Upper lobe of right lung (tissue), 1 donor: Measurements from ENCODE around the gene TAF9B. TPM values are rescaled to one million over a fixed set of nuclear protein-coding genes. Genes with fewer than 3 reads are reported as not detected.

Experiments used
- ATAC-seq: fragments of 200-7000 bp; cut with Tn5 transposase; one replicate; pipeline ENCODE4 v1.9.1; 2020; ENCODE audit warnings: mild to moderate bottlenecking, moderate library complexity
- DNase-seq: peaks from one replicate; pipeline ENCODE4 v3.0.0-alpha.2; 2020
- H3K27ac ChIP-seq: fragments of 200-600 bp; one replicate; pipeline ENCODE4 v1.8.0; 2022
- H3K27me3 ChIP-seq: fragments of 200-600 bp; one replicate; pipeline ENCODE4 v1.8.0; 2022; ENCODE audit warnings: mild to moderate bottlenecking
- H3K36me3 ChIP-seq: fragments of 200-600 bp; one replicate; pipeline ENCODE4 v1.8.0; 2022
- H3K4me1 ChIP-seq: fragments of 200-600 bp; one replicate; pipeline ENCODE4 v1.8.0; 2022
- H3K4me3 ChIP-seq: fragments of 200-600 bp; one replicate; pipeline ENCODE4 v1.8.0; 2022; ENCODE audit warnings: mild to moderate bottlenecking
- H3K9me3 ChIP-seq: fragments of 200-600 bp; one replicate; pipeline ENCODE4 v1.8.0; 2022
- intact Hi-C: fragments of 100-400 bp; cut with DNase I; formaldehyde crosslinking; loops from one replicate; pipeline ENCODE4 v1.11.0; 2022
- total RNA-seq: library from RNA; stranded (reverse); fragmentation: NEBNext Ultra II Directional; extraction: Animal tissue kit (Norgen Biotek cat#: 25700); gene quantifications from one replicate; pipeline ENCODE4 v1.2.1, GENCODE V29; 2021
- TF ChIP-seq, protein P1 (sequence below): fragments of 200-600 bp; IDR thresholded peaks from one replicate; pipeline ENCODE4 v1.8.0; 2022; ENCODE audit warnings: antibody characterized with exemption
- donor health status: DM: no; HTN: yes; CAD: no; lungs with severe emphysema.

The TAF9B gene
- total RNA-seq, 1 donor from 2014 or later = 12.9 TPM

DNA sequence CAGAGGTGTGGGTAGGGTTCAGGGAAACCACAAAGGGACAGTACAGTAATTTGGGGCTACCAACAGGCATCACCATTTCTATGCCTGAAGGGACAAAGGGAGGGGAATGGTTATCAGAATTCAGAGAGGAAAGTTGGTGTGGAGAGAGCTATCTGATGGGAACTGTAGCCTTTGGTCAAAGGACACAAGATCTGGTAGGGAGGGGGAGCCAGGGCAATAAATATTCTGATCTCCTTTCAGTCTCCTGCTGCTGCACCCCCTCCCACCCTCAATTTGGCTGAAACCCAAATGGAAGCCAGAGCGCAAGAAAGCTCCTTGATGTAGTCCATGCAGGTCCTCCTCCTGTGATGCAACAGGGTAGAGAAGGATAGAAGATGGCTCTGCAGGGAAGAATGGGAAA lies 20.8 kb downstream of the TAF9B start:
- DNase-seq (no peak), ATAC-seq (no peak)
- no peaks in the 10 kb centered on the region for H3K27me3 ChIP-seq
- no peaks in the 10 kb centered on the region for H3K4me1 ChIP-seq
- TF ChIP-seq, protein P1, sequence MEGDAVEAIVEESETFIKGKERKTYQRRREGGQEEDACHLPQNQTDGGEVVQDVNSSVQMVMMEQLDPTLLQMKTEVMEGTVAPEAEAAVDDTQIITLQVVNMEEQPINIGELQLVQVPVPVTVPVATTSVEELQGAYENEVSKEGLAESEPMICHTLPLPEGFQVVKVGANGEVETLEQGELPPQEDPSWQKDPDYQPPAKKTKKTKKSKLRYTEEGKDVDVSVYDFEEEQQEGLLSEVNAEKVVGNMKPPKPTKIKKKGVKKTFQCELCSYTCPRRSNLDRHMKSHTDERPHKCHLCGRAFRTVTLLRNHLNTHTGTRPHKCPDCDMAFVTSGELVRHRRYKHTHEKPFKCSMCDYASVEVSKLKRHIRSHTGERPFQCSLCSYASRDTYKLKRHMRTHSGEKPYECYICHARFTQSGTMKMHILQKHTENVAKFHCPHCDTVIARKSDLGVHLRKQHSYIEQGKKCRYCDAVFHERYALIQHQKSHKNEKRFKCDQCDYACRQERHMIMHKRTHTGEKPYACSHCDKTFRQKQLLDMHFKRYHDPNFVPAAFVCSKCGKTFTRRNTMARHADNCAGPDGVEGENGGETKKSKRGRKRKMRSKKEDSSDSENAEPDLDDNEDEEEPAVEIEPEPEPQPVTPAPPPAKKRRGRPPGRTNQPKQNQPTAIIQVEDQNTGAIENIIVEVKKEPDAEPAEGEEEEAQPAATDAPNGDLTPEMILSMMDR = no peak
- H3K36me3 ChIP-seq = peaks cover 78% of the 10 kb centered on the region
- no peak overlapping the region for H3K27ac ChIP-seq
- no peak overlapping the region for H3K4me3 ChIP-seq
- intact Hi-C loops = no loop called here
- no peaks in the 10 kb centered on the region for H3K9me3 ChIP-seq

DNA sequence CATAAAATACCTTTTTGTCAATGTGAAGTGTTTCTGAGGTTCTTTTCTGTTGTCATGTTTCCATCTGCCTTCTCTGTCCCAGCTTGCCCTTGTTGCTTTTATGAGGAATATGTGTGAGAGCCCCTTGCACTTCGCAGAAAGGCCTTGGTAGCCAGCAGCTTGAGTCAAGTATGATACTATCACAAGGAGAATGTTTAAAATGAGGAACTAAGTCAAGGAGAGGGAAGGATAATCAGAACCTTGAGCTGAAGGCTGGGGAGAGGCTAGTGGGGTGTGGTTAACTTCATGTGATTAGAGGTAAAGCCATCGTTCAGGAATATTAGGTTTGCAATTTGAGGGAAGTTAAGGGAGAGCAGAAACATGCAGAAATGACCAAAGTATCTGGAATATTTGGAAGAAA lies 22.7 kb downstream of the TAF9B start:
- peaks cover 74% of the 10 kb centered on the region for H3K36me3 ChIP-seq
- DNase-seq (no peak), ATAC-seq (no peak)

DNA sequence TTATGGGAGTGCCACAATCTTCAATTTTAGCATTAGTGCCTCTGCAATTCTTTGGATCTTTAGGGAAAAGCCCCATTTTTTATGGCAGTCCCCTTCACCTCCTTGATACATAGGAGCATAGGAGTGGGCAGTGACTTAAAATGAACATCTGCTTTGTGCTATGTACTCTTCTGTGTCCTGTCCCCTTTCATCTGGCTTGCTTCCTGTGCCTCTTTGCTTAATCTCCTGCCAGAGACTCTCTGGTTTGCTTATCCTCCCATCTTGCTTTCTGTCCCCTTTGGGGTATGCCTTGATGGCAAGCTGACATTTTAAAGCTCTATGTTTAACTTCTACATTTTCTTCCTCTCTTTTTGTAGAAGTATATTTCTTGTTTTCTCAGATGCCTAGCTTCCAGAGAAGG lies 23.1 kb downstream of the TAF9B start:
- no peak for DNase-seq
- Histone ChIP-seq H3K27ac (no peak overlapping the region), H3K36me3 (peaks cover 78% of the 10 kb centered on the region), H3K27me3 (no peaks in the 10 kb centered on the region), H3K4me3 (no peak overlapping the region), H3K9me3 (no peaks in the 10 kb centered on the region), H3K4me1 (no peaks in the 10 kb centered on the region)
- TF ChIP-seq, protein P1 = no peak
- ATAC-seq = no peak
- intact Hi-C loops = no loop called here

More for the DNA sequence above, 22.7 kb downstream of the TAF9B start:
- H3K4me1 ChIP-seq = no peaks in the 10 kb centered on the region
- TF ChIP-seq, protein P1 = no peak
- intact Hi-C loops = no loop called here
- H3K9me3 ChIP-seq = no peaks in the 10 kb centered on the region
- no peak overlapping the region for H3K4me3 ChIP-seq
- H3K27me3 ChIP-seq = no peaks in the 10 kb centered on the region
- H3K27ac ChIP-seq = no peak overlapping the region

DNA sequence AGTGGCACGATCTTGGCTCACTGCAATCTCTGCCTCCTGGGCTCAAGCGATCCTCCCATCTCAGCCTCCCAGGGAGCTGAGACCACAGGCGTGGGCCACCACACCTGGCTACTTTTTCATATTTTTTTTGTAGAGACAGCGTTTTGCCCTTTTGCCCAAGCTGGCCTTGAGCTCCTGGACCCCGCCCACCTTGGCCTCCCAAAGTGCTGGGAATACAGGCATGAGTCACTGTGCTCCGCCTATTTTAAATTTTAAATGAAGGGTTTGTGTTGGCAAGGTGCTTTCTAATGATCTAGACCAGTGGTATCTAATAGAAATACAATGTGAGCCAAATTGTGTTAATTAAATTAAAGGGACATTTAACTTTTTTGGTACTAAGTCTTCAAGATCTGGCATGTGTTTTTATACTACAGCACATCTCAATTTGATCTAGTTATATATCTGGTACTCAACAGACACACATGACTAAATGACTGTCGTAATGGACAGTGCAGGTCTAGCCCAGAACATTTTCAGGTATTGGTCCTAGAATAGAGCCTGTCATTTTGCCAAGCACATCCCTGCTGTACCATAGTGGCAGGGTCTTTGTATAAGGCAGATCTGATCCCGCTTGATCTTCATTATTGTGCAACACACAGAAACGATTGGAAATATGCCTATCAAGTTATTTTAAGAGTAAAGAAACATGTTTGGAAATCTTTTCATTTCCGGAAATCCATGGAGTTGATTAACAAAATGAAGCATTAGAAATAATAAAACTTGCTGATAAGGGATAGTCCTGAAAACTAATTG lies 28.1 kb downstream of the TAF9B start:
- Histone ChIP-seq H3K9me3 (no peaks in the 10 kb centered on the region), H3K36me3 (peaks cover 47% of the 10 kb centered on the region), H3K4me3 (no peak overlapping the region), H3K4me1 (peaks cover 21% of the 10 kb centered on the region), H3K27me3 (no peaks in the 10 kb centered on the region), H3K27ac (no peak overlapping the region)
- ATAC-seq = no peak
- no peak for DNase-seq
- TF ChIP-seq, protein P1 = no peak
- intact Hi-C loops = no loop called here

DNA sequence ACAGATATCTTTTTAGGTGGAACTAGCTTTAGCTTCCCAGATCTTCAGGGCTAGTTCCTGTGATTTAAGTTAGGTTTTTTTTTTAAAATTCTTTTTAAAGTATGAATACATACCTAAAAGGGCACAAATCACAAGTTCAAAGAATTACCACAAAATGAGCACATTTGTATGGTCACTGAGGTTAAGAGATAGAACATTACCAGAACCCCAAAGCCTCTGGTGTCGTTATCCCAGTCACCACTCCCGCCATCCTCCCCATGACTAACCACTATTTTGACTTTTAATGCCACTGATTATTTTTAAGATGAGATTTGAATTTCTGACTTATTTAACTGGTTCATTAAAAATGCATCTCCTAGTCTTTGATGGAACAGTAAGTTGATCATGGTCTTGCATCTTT lies 30.0 kb downstream of the TAF9B start:
- H3K27ac ChIP-seq = no peak overlapping the region
- no peaks in the 10 kb centered on the region for H3K9me3 ChIP-seq
- H3K27me3 ChIP-seq = no peaks in the 10 kb centered on the region
- H3K36me3 ChIP-seq = peaks cover 29% of the 10 kb centered on the region
- H3K4me3 ChIP-seq = no peak overlapping the region
- peaks cover 26% of the 10 kb centered on the region for H3K4me1 ChIP-seq
- TF ChIP-seq, protein P1 = no peak
- ATAC-seq (no peak), DNase-seq (no peak)
- intact Hi-C loops = no loop called here
